Measurements from ENCODE around the gene DGKD.

The DGKD gene

DNA sequence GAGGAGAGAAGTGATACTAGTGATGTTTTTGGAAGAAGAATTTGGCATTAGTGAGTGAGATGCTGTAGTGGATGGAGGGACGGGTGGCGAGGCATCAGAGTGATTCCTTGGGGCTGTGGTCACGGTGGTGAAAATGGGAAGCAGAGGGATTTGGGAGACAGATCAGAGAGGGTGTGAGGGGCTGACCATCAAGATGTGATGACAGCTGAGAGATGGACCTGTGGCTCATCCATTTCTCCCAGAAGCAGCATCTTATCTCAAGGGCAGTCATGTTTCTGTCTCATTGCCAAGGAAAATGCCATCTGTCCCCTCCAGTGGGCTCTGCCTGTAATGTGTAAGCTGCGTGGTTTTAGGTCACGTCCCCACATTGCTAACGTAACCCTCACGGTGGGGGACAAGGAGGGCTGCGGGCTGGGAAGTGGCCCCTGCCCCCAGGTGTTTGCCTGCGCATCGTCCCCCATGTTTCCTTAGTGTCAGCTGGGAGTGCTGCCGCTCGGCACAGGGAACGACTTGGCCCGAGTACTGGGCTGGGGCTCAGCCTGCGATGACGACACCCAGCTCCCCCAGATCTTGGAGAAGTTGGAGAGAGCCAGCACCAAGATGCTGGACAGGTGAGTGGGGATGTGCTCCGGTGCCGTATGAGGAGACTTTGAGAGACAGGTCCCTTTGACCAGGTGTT, 91.0 kb downstream of the DGKD start:
- no peak for DNase-seq
- Histone ChIP-seq H3K36me3 (ENCODE audit: control insufficient read depth in 4 of 4, insufficient read depth in 4 of 4, low read length in 3 of 4) (peaks cover 7 to 74% (median 46%) of the 10 kb centered on the region in 4 experiments), H3K4me3 (ENCODE audit: control insufficient read depth in 1 of 7, extremely low read depth in 1 of 7, insufficient read depth in 4 of 7, low read depth in 2 of 7, low read length in 6 of 7) (no peak overlapping the region), H3K27me3 (replicated peaks in 2 of 5; ENCODE audit: control insufficient read depth in 4 of 5, insufficient read depth in 5 of 5, low read length in 4 of 5) (no peaks in the 10 kb centered on the region), H3K9me3 (ENCODE audit: control extremely low read depth in 1 of 5, control insufficient read depth in 4 of 5, insufficient read depth in 2 of 5, low read depth in 1 of 5, low read length in 4 of 5) (no peaks in the 10 kb centered on the region), H3K4me1 (ENCODE audit: control extremely low read depth in 1 of 4, control insufficient read depth in 4 of 4, insufficient read depth in 4 of 4, low read length in 3 of 4) (no peaks in the 10 kb centered on the region), H3K27ac (ENCODE audit: insufficient read depth in 1 of 2, low read depth in 1 of 2, low read length in 2 of 2, poor library complexity in 1 of 2, severe bottlenecking in 2 of 2) (no peak overlapping the region)
- CTCF ChIA-PET = interaction anchor here (0.6 to 9.1 kb wide), 8 partner anchors 10 to 1580 kb away, joined by 3 to 162 read pairs (median 7); no protein-coding TSS in a partner anchor
- POLR2A ChIA-PET = interaction anchor here (0.6 kb wide), 1 partner anchor 604 kb away, joined by 4 read pairs; no protein-coding TSS in a partner anchor
- WGBS (ENCODE audit: insufficient coverage) = 94% methylated on average over 17 of the region's 18 CpGs

DNA sequence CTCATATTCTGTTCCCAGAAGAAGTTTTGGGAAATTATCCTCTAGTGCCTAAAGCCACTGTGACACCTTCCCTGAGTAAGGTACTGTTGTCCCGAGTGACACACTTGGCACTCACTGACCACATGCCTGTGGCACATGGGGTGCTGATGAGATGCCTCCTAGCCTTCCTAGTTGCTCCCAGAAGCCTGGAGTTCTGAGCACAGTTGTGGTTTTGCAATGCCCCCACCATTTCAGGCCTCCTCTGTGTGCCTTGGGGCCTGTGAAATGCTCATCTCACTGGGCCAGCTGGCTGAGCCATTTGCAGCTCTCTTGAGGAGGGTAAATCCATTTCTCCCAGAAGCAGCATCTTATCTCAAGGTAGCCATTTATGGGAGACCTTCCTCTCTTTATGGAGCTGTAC, 91.8 kb downstream of the DGKD start:
- no peak for DNase-seq
- Histone ChIP-seq H3K27ac (ENCODE audit: insufficient read depth in 1 of 2, low read depth in 1 of 2, low read length in 2 of 2, poor library complexity in 1 of 2, severe bottlenecking in 2 of 2) (no peak overlapping the region), H3K36me3 (ENCODE audit: control insufficient read depth in 4 of 4, insufficient read depth in 4 of 4, low read length in 3 of 4) (peaks cover 9 to 80% (median 45%) of the 10 kb centered on the region in 4 experiments), H3K9me3 (ENCODE audit: control extremely low read depth in 1 of 5, control insufficient read depth in 4 of 5, insufficient read depth in 2 of 5, low read depth in 1 of 5, low read length in 4 of 5) (no peaks in the 10 kb centered on the region), H3K27me3 (replicated peaks in 2 of 5; ENCODE audit: control insufficient read depth in 4 of 5, insufficient read depth in 5 of 5, low read length in 4 of 5) (no peaks in the 10 kb centered on the region), H3K4me3 (ENCODE audit: control insufficient read depth in 1 of 7, extremely low read depth in 1 of 7, insufficient read depth in 4 of 7, low read depth in 2 of 7, low read length in 6 of 7) (no peak overlapping the region), H3K4me1 (ENCODE audit: control extremely low read depth in 1 of 4, control insufficient read depth in 4 of 4, insufficient read depth in 4 of 4, low read length in 3 of 4) (no peaks in the 10 kb centered on the region)
- ChIA-PET CTCF (interaction anchor here (0.6 to 9.1 kb wide), 4 partner anchors 25 to 128 kb away, joined by 3 to 162 read pairs (median 20); no protein-coding TSS in a partner anchor), POLR2A (no interaction called here)
- WGBS (ENCODE audit: insufficient coverage) = 100% methylated on average over 1 of the region's 1 CpG

DNA sequence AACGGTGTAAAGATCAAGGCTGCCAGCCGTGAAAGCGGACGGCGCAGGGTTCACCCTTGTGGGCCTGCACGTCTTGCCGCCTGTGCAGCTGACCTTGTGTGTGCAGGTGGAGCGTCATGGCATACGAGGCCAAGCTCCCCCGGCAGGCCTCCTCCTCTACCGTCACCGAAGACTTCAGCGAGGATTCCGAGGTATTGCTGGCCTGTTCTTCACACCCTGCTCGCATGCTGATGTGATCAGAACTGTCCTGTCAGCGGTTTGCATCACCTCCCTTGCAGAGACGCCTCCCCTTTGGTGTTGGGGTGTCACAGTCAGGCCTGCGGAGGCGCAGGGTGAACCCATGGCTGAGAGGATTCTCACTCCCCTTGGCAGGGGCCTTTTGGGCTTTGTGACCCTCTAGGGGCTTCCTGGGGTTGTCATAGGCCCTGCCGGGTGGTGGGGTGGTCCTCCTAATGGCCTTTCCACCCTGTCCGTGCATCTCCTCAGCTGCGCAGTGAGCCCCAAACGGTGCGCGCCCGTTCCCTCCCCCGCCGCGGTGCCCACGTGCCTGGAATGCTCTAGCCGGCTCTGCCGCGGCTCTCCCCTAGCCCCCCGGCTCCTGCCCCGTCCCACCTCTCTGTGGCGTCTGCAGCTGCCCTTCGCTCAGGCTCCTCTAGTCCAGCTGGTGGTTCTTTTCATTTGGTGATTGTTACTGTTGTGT, 92.5 kb downstream of the DGKD start:
- Histone ChIP-seq H3K4me3 (ENCODE audit: control insufficient read depth in 1 of 7, extremely low read depth in 1 of 7, insufficient read depth in 4 of 7, low read depth in 2 of 7, low read length in 6 of 7) (no peak overlapping the region), H3K9me3 (ENCODE audit: control extremely low read depth in 1 of 5, control insufficient read depth in 4 of 5, insufficient read depth in 2 of 5, low read depth in 1 of 5, low read length in 4 of 5) (no peaks in the 10 kb centered on the region), H3K27me3 (replicated peaks in 2 of 5; ENCODE audit: control insufficient read depth in 4 of 5, insufficient read depth in 5 of 5, low read length in 4 of 5) (no peaks in the 10 kb centered on the region), H3K27ac (ENCODE audit: insufficient read depth in 1 of 2, low read depth in 1 of 2, low read length in 2 of 2, poor library complexity in 1 of 2, severe bottlenecking in 2 of 2) (no peak overlapping the region), H3K4me1 (ENCODE audit: control extremely low read depth in 1 of 4, control insufficient read depth in 4 of 4, insufficient read depth in 4 of 4, low read length in 3 of 4) (no peaks in the 10 kb centered on the region), H3K36me3 (ENCODE audit: control insufficient read depth in 4 of 4, insufficient read depth in 4 of 4, low read length in 3 of 4) (peaks cover 9 to 80% (median 46%) of the 10 kb centered on the region in 4 experiments)
- POLR2A ChIA-PET = no interaction called here
- WGBS (ENCODE audit: insufficient coverage) = 97% methylated on average over 32 of the region's 37 CpGs
- DNase-seq = no peak
- CTCF ChIA-PET = interaction anchor here (0.6 to 9.1 kb wide), 4 partner anchors 26 to 777 kb away, joined by 3 to 162 read pairs (median 3); no protein-coding TSS in a partner anchor

DNA sequence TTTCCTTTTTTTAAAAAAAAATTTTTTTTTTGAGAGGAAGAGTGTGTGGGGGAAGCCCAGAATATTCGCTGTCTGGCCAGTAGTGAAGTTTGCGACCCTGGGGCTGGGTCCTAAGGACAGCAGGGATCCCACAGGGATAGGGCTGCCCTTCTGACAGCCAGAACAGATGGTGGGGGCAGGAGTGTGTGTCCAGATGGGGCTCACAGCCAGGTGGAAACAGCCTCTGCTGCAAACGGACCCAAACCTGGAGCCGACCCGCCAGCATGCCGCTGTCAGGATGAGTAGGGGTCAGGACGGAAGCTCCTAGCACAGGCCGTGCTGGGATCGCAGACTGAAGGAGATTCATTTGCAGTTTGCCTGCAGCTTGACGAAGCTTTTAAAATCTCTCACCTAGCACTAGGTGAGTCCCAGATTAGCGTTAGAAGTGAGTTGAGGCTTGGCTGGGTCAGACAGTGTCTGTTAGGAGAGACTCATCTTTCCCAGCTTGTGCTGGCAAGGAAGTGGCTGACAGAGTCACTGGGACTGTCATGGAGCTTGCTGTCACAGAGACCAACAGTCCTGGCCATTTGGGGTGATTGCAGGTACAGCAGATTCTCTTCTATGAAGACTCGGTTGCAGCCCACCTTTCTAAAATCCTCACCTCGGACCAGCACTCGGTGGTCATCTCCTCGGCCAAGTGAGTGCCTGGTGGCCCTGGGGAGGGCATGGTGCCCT, 93.4 kb downstream of the DGKD start:
- ChIA-PET POLR2A (interaction anchor here (0.6 kb wide), 1 partner anchor 612 kb away, joined by 3 read pairs; no protein-coding TSS in a partner anchor), CTCF (interaction anchor here (1.2 to 9.1 kb wide), 3 partner anchors 12 to 777 kb away, joined by 3 to 162 read pairs (median 4); no protein-coding TSS in a partner anchor)
- Histone ChIP-seq H3K9me3 (ENCODE audit: control extremely low read depth in 1 of 5, control insufficient read depth in 4 of 5, insufficient read depth in 2 of 5, low read depth in 1 of 5, low read length in 4 of 5) (no peaks in the 10 kb centered on the region), H3K36me3 (ENCODE audit: control insufficient read depth in 4 of 4, insufficient read depth in 4 of 4, low read length in 3 of 4) (peaks cover 11 to 86% (median 50%) of the 10 kb centered on the region in 4 experiments), H3K4me1 (ENCODE audit: control extremely low read depth in 1 of 4, control insufficient read depth in 4 of 4, insufficient read depth in 4 of 4, low read length in 3 of 4) (no peaks in the 10 kb centered on the region), H3K4me3 (ENCODE audit: control insufficient read depth in 1 of 7, extremely low read depth in 1 of 7, insufficient read depth in 4 of 7, low read depth in 2 of 7, low read length in 6 of 7) (no peak overlapping the region), H3K27ac (ENCODE audit: insufficient read depth in 1 of 2, low read depth in 1 of 2, low read length in 2 of 2, poor library complexity in 1 of 2, severe bottlenecking in 2 of 2) (no peak overlapping the region), H3K27me3 (replicated peaks in 2 of 5; ENCODE audit: control insufficient read depth in 4 of 5, insufficient read depth in 5 of 5, low read length in 4 of 5) (no peaks in the 10 kb centered on the region)
- WGBS (ENCODE audit: insufficient coverage) = 91% methylated on average over 15 of the region's 15 CpGs
- no peak for DNase-seq

DNA sequence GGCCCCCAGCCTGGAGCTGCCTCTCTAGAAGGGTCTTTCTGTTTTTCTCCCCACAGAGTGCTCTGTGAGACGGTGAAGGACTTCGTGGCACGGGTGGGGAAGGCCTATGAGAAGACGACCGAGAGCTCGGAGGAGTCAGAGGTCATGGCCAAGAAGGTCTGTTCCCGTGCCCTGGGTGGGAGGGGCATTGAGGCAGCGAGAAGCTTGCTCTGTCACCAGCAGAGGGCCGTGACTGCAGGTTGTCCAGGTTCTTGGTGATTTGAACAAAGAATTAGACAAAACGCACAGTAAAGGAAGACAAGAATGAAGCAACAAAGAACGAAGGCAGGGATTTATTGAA, 93.9 kb downstream of the DGKD start:
- CTCF ChIA-PET = interaction anchor here (1.2 to 9.1 kb wide), 4 partner anchors 12 to 45 kb away, joined by 3 to 162 read pairs (median 4); no protein-coding TSS in a partner anchor
- WGBS (ENCODE audit: insufficient coverage) = 96% methylated on average over 11 of the region's 11 CpGs
- POLR2A ChIA-PET = interaction anchor here (0.6 kb wide), 1 partner anchor 613 kb away, joined by 3 read pairs; no protein-coding TSS in a partner anchor
- Histone ChIP-seq H3K4me1 (ENCODE audit: control extremely low read depth in 1 of 4, control insufficient read depth in 4 of 4, insufficient read depth in 4 of 4, low read length in 3 of 4) (no peaks in the 10 kb centered on the region), H3K9me3 (ENCODE audit: control extremely low read depth in 1 of 5, control insufficient read depth in 4 of 5, insufficient read depth in 2 of 5, low read depth in 1 of 5, low read length in 4 of 5) (no peaks in the 10 kb centered on the region), H3K27me3 (replicated peaks in 2 of 5; ENCODE audit: control insufficient read depth in 4 of 5, insufficient read depth in 5 of 5, low read length in 4 of 5) (no peaks in the 10 kb centered on the region), H3K27ac (ENCODE audit: insufficient read depth in 1 of 2, low read depth in 1 of 2, low read length in 2 of 2, poor library complexity in 1 of 2, severe bottlenecking in 2 of 2) (no peak overlapping the region), H3K36me3 (ENCODE audit: control insufficient read depth in 4 of 4, insufficient read depth in 4 of 4, low read length in 3 of 4) (peaks cover 12 to 92% (median 54%) of the 10 kb centered on the region in 4 experiments), H3K4me3 (ENCODE audit: control insufficient read depth in 1 of 7, extremely low read depth in 1 of 7, insufficient read depth in 4 of 7, low read depth in 2 of 7, low read length in 6 of 7) (no peak overlapping the region)
- DNase-seq = peak; percentile 10 to 35 (median 25)

DNA sequence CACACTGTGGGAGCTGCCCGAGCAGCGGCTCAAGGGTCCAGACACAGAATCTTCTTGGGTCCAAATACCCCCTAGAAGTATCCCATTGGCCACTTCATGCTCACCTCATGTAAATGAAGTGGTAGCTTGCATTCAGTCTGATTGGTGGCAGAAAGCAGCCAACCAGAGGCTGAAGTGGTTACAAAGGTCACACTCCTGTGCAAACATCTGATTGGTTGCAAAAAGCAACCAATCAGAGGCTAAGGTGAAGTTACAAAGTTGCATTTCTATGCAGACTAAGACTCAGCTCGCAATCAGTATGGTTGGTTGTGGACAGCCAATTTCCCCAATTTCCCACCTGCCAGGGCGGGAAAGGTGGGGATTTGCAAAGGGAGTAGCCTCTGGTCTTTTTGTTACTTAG, 94.3 kb downstream of the DGKD start:
- DNase-seq = no peak
- H3K36me3 ChIP-seq (ENCODE audit: control insufficient read depth in 4 of 4, insufficient read depth in 4 of 4, low read length in 3 of 4) = peaks cover 13 to 95% (median 57%) of the 10 kb centered on the region in 4 experiments
- ChIA-PET CTCF (interaction anchor here (1.2 to 9.1 kb wide), 4 partner anchors 13 to 45 kb away, joined by 3 to 162 read pairs (median 4); no protein-coding TSS in a partner anchor), POLR2A (no interaction called here)
- H3K9me3 ChIP-seq (ENCODE audit: control extremely low read depth in 1 of 5, control insufficient read depth in 4 of 5, insufficient read depth in 2 of 5, low read depth in 1 of 5, low read length in 4 of 5) = no peaks in the 10 kb centered on the region
- WGBS (ENCODE audit: insufficient coverage) = 100% methylated on average over 3 of the region's 4 CpGs
- H3K27ac ChIP-seq (ENCODE audit: insufficient read depth in 1 of 2, low read depth in 1 of 2, low read length in 2 of 2, poor library complexity in 1 of 2, severe bottlenecking in 2 of 2) = no peak overlapping the region
- H3K4me3 ChIP-seq (ENCODE audit: control insufficient read depth in 1 of 7, extremely low read depth in 1 of 7, insufficient read depth in 4 of 7, low read depth in 2 of 7, low read length in 6 of 7) = no peak overlapping the region
- no peaks in the 10 kb centered on the region for H3K4me1 ChIP-seq (ENCODE audit: control extremely low read depth in 1 of 4, control insufficient read depth in 4 of 4, insufficient read depth in 4 of 4, low read length in 3 of 4)
- H3K27me3 ChIP-seq (replicated peaks in 2 of 5; ENCODE audit: control insufficient read depth in 4 of 5, insufficient read depth in 5 of 5, low read length in 4 of 5) = no peaks in the 10 kb centered on the region
